Stimulated activated CD8-positive, alpha-beta memory T cell treated with anti-CD3 and anti-CD28 coated beads, Interleukin-7, amount 100 ng/mL, for 48 hours (primary cell): Measurements from ENCODE around the gene MSTN.
A peak's percentile ranks its signal among the peaks of the same experiment; 100 is the strongest.

Source experiments
- DNase-seq, 2 donors: peaks; one replicate each; pipeline ENCODE4 v3.0.0-alpha.2; 2020; ENCODE audit warnings: low read depth in 1 of 2; ENCODE audit errors: extremely low read depth in 1 of 2

The MSTN gene

DNA sequence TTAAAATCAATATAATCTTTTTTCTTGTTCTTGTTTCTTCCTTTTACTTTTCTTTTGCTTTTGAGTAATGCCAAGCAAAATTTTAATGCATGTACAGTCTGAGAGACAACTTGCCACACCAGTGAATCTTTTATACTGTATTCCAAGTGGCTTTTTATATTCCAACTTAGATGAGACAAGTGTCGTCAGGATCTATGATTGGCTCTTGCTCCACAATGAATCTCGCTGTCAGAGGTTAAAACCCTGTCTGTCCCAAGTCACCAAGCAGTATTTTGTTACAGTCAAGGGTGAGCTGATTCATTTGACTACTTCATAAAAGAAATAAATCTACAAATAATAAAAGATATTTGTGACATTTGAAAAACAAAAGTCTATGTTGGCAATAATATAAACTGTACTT lies at the start of gene MSTN:
MSTN (minus strand) TSS at position 129 of the 400 bp plus-strand sequence. CDS start 133 bp downstream, outside the sequence.
- no peak for DNase-seq

DNA sequence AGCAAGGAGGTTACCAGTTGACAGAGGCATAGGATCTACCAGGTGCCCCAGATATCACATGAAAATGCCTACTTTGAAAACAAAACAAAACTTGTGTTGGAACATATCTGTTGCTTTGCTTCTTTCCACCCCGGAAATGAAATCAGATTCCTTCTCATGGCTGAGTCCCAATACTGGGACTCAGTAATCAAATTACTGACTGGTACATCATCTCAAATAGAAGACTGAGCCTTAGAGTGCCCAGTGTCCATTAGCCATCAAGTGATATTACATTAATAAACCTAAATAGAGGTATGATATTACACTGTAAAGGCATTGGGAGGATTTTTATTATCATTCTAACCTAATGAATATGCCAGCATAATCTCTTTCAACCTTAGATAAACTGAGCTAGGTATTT lies 48.6 kb upstream of the MSTN start:
- no peak for DNase-seq

DNA sequence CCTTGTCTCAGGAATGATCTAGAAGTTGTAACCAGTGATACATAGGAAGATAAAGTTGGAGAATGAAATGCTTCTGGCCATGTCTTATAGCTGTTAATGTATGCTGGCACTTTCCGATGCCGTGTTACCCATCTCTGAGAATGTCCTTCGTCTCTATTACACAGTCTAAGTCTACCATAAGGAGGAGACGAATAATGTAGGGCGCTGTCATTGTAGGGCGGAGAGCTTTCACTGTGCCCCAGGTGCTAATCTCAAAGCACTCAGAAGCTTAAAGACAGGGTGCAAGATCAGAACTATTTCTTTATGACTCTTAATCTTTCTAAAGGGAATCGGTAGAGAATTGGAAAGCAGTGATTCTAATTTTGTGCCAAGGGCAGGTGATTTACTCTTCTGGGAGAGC lies 48.2 kb upstream of the MSTN start:
- DNase-seq, result no peak

DNA sequence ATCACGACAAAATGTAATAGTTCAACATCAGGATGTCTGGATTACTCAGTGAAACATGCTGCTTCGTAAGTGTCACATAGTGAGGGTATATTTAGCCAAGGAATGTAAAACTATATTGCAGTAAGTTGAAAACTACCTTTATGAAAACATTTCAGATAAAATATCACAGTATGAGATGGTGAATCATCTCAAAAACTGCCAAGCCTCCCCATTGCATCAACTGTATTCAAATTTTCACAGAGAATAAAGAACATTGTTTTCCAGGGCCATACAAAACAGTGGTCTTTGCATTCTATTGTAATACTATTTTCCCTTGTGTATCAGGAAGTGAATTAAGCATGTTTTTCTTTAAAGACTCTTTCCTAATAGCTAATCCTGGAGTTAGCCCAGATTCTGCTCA lies 47.6 kb upstream of the MSTN start:
- no peak for DNase-seq

DNA sequence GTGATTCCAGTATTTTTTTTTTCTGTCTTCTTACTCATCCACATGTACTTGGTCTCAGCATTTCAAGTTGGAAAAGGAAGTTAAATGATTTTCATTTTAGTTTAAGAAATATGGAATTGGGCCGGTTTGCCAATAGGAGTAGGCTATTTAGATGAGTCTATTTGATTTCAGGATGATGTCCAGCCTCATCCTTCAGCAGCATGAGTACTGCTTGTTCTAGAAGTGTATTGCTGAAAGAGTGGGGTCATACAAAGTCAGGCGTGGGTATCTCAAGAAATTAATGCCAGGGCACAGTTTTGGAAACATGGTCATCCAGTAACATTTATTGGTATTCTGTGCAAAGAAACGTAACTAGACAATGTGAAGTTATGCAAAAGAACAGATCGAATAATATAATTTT lies 44.9 kb upstream of the MSTN start:
- no peak for DNase-seq

DNA sequence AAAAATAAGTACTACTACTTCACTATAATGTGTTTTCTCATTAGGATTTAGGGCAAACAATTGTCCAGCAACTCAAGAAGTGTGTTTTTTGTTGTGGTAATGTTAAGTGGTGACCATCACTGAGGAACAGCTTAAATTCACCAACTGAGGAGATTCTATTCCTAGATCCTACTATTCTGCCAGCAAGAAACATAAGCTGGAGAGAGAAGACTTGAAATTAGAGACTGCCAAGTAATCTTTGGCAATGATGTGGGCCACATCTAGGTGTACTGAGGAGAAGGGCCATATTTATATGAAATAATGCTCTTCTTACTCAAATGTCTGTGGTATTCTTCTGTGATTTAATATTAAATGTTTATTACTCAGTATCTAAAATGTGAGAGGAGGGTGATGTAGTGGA lies 44.3 kb upstream of the MSTN start:
- no peak for DNase-seq

DNA sequence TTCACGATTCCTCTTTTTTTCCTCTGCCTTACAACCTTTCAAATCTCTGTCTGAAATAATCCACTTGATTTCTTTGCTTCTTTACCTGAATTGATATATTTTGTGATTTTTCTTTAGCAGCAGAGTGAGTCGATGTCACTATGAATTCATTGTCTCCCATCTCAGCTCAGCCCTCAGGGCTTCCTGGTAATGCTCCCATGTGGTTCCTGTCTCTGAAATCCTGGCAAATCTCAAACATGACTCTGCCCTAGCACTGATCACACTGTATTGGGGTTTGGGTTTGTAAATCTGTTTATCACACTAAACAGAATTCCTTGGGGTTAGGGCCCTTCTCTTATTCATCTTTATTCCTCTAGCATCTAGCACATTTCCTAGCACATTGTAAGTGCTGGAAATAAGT lies 43.0 kb upstream of the MSTN start:
- no peak for DNase-seq

DNA sequence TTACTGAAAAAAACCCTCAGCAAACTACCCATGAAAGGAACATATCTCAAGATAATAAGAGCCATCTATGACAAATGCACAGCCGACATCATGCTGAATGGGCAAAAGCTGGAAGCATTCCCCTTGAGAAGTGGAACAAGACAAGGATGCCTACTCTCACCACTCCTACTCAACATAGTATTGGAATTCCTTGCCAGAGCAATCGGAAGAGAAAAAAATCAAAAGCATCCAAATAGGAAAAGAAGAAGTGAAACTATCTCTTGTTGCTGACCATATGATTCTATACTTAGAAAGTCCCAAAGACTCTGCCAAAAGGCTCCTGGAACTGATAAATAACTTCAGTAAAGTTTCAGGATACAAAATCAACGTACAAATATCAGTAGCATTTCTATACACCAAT lies 40.6 kb upstream of the MSTN start:
- DNase-seq, result no peak

DNA sequence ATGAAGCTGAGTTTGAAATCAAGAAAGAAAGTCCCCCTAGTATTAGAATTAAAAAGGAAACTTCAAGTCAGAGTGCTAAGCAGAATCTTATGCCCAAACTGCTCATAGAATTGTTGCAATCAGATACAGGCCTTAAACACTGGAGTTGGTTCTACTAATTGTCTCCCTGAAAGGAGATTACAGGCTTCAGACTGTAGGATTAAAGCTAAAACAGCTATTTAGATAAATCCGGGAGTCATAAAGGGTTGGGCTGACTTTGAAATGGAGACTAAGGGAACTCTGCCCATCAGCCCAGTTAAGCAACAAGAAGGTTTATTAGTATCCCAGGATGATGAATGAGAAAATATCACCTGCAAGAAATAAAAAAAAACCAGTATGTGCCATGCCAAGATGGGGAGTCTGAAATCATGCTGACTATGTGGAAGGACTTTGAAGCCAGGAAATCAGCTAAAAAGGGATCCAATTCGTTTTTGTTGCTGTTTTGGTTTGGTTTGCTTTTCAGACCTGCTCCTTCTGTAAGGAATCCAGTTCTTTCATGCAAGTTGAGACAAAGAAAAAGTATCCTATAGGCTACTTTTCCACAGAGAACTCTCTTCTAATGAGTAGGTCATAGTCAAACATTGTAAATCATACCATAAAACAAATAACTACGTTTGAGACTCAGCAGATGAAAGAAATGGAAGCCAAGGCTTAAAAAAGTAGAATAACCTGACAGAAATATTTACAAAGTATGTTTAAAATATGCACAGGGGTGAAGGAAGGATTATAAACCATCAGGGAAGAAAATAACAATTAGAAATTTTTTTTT lies 37.6 kb upstream of the MSTN start:
- no peak for DNase-seq

DNA sequence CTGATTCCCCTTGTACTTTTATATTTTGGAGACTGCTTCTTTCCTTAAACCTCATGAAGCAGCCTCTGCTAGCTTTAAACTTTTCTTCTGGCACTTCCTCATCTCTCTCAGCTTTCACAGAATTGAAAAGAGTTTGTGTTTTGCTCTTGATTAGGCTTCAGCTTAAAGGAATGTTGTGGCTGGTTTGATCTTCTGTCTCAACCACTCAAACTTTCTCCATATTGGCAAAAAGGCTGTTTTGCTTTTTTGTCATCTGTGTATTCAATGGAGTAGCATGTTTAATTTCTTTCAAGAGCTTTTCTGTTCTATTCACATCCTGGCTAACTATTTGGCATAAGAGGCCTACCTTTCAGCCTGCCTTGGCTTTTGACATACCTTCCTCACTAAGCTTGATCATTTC lies 36.3 kb upstream of the MSTN start:
- no peak for DNase-seq

DNA sequence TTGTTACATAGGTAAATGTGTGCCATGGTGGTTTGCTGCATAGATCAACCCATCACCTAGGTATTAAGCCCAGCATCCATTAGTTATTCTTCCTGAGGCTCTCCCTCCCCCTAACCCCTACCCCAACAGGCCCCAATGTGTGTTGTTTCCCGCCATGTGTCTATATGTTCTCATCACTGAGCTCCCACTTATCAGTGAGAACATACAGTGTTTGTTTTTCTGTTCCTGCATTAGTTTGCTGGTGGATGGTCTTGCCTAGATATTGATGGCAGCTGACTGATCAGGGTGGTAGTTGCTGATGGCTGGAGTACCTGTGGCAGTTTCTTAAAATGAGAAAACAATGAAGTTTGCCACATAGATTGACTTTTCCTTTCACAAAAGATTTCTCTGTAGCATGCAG lies 34.6 kb upstream of the MSTN start:
- DNase-seq, result no peak

DNA sequence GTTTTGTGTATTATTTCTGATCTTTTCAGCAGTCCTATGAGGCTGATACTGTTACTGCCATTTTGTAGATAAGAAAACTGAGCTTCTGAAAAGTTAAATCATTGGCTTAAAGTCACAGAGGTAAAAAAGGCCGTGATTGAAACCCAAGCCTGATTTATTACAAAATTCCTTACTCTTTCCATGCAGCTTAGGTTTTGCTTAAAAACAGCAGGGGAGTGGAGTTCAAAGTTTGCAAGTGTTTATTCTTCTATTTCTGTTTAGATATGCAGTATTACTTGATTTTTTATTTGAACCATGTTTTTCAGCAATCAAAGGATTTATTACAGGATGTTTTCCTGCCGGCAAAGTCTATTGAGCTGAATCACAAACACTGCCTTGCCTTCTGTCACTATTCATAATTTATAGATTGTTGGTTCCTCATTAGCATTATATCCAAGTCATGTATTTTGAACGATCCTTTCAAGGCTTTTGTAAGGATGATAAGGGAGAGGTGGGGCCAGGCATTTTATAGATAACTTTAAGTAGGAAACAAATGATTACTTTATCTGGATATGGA lies 31.9 kb upstream of the MSTN start:
- no peak for DNase-seq

DNA sequence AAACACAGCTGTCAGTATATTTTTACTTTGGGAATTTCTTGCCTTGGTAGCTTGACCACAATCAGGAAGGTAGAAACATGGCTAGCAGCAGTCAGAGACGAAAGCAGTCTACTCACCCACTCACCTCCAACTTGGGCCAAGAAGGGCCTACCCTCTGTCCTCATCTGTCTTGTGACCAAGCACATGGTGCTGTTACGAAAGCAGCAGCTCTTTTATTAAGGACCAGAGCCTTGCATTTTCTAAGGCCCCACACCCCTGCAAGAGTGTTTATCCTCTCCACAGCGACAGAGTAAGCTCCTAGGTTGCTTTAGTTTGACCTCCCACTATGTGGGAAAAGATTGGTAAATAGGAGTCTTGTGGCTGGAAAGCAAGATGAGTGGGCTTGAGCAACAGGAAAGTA lies 31.3 kb upstream of the MSTN start:
- DNase-seq, result no peak

DNA sequence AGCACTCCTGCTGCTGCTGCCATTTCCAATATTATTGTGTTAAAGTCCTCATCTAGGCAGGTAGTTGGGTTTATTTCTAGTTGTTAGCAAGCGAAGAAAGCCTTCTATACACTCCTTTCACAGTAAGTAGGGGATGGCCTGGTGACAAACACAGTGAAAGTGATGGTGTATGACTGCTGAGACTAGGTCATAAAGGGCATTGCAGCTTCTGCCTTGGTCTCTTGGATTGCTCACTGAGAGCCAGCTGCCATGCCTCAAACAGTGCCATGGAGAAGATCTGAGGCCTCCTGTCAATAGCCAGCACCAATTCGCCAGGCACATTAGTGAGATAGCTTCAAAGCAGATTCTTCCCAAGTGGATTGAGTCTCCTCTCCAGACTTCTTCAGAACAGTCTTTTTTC lies 27.6 kb upstream of the MSTN start:
- DNase-seq, result no peak

DNA sequence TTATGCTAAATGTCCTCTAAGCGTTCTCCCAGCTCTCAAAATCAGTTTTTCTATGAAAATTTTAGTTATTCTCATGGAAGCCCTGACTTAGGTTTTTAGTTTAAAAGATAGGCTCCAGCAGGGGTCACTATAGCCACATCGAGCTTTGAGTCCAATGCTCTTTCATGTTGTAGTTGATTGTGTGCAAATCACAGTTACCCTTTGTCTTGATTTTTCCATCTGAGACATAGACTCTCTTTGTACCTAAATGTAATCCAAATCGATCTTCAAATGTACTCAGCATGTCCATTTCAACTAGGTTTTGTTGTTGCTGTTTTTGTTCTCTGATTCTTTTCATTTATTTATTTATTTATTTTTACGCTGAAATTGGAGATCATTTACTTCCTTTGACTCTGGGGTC lies 26.4 kb upstream of the MSTN start:
- DNase-seq, result peak in 1 of 2 donors; percentile 4

DNA sequence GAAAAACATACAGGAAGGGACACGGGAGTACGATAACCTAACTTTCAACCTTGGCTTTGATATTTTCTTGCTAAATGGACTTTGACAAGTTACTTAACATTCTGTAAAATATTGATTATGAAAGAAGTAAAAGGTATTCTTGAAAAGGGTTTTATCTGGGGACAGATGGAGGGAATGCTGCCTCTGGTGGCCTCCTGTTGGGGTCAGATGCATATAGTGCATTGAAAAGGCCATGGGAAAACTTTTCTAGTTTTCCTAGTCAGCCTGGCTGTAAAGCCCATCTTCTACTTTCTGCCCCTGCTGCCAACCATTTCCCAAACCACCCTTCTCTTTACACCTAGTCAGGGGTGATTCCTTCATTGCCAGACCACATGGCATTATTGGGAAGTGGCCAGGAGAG lies 22.2 kb upstream of the MSTN start:
- DNase-seq, result no peak

DNA sequence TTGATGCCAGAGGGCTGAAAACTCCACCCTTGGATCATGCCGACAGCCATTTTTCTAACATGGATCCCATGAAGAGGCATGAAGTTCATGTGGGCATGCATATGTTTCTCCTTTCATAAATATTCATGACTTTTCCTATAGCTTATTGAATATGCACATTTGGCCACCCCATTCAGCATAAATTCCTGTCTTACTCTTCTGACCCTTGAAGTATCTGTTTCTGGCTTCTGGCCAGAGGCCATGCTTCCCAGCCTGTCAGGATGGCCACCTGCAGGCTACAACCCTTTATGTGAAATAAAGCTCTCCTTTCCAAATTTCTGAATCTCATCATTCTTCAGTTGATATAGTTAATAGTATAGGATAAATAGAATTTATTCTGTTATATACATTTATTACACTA lies 19.6 kb upstream of the MSTN start:
- DNase-seq, result no peak

DNA sequence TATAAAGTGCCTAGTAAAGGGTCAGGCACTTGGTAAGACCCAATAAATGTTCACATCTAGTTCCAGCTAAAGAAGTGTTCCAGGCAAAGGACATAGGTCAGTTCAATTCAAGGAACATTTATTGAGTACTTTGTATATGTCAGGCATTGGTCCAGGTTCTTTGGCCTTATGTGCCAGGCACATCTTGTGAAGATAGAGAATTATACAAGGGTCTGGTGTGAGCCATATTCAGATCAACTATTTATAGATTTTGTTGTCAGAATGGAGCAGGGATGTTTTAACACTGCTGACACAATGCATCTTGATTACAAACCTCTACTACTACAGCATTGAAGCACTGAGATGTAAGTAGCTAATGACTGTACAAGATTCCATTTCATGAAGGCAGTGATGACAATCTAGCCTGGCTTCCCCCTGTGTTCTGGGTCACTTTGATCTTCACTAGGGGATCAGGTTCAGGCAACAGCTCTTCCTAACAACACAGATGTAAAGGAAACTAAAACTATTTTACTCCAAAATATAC lies 18.1 kb upstream of the MSTN start:
- DNase-seq, result no peak

DNA sequence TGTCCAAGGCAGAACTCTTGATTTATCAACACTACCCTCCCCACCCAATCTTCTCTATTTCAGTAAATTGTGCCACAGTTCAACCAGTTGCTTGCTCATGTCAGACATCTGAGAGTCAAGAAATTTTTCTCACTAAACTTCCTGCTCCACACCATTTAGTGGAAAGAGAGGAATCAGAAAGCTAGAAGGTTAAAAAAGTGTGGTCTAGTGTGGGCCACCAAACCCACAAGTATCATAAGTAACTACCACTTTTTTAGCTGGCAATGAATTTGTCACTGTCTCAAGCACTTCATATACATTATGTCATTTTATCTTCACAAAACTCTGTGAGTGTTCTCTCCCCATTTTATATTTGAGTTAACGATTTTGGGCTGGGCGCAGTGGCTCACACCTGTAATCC lies 16.6 kb upstream of the MSTN start:
- DNase-seq, result peak in 1 of 2 donors; percentile 1

DNA sequence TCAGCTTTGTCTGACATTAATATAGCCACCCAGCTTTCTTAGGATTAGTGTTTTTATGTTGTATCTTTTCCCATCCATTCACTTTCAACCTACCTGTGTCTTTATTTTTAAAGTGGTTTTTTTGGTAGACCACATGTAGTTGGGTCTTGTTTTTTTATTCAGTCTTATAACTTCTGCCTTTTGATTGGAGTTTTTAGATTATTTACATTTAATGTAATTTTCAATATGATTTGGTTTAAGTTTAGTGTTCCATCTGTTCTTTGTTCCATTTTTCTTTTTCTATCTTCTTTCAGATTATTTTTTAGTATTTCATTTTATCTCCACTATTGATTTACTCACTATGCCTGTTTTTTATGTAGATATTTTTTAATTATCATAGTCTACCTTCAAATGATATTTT lies 13.1 kb upstream of the MSTN start:
- no peak for DNase-seq

DNA sequence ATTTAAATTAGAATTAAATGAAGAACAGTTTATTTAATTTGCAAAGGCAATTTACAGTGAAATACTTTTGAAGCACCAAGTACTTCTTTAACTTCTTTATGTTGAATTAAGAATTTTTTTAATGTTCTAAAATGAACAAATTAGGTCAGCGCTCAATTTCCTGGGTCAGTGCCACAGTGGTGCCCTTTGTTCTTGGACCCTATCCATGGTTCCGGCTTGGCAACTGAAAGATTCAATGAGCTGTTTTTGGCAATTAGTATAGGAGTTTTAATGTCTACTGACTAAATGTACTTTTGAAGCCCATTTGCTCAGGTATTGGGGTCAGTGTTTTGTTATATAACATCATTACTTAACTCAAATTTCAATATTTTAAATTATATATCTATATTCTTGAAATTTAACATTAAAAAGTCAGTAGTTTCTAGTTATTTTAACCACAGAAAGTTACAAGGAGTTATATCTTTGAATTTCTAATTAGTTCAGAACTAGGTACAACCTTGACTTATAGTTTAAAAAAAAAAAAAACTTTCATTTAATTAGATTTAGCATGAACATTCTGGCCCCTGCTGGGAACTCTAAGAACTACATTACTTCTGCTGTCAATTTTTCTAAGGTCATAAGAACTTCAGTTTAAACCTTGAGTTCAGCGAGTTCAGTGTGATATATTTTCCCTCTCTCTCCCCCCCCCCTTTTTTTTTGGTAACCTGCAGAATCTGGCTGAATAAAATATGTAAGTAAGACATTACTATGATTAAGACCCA lies 7.6 kb upstream of the MSTN start:
- DNase-seq, result no peak

DNA sequence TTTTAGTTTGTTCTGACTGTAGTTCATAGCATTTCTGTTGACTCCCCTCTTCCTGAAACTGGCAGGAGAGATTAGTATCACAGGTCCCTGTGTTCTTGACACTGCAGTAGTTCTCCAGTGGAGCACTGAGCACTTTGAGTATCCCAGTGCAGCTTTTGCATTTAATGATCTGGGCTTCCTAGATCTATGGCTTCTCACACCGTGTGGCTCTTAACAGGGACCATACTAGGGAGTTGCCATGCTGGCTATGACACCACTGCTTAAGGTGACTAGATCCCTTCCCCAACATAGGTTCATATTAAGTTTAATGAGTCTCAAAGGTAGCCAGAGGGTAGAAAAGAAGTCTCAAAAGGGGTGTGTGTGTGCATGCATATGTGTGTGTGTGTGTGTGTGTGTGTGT lies 6.2 kb upstream of the MSTN start:
- DNase-seq, result no peak
